KMS-11 (cell line): ENCODE measurements around the gene TRIM13.
A peak's percentile ranks its signal among the peaks of the same experiment; 100 is the strongest.

Source experiments
- H2AFZ ChIP-seq: fragments of 200-600 bp; sonication (generic); 2 replicates; pipeline ENCODE4 v1.6.1; 2016; ENCODE audit warnings: antibody characterized with exemption, mixed run types, low read depth
- H3K27ac ChIP-seq: fragments of 200-600 bp; sonication (generic); 2 replicates; pipeline ENCODE4 v1.6.1; 2016; ENCODE audit warnings: mild to moderate bottlenecking, mixed run types
- H3K27me3 ChIP-seq: fragments of 200-600 bp; sonication (generic); 2 replicates; pipeline ENCODE4 v1.6.1; 2017; ENCODE audit warnings: mild to moderate bottlenecking, low read depth, mixed run types, moderate library complexity; ENCODE audit not compliant: insufficient read depth
- H3K36me3 ChIP-seq: fragments of 200-600 bp; sonication (generic); 2 replicates; pipeline ENCODE4 v1.6.1; 2017; ENCODE audit warnings: mild to moderate bottlenecking, mixed run types; ENCODE audit not compliant: insufficient read depth
- H3K4me1 ChIP-seq: fragments of 200-600 bp; sonication (generic); 2 replicates; pipeline ENCODE4 v1.6.1; 2016; ENCODE audit warnings: mild to moderate bottlenecking, low read depth, mixed run types; ENCODE audit not compliant: poor library complexity, severe bottlenecking
- H3K4me2 ChIP-seq: fragments of 200-600 bp; sonication (generic); 2 replicates; pipeline ENCODE4 v1.7.0; 2016; ENCODE audit warnings: mild to moderate bottlenecking, mixed run types
- H3K4me3 ChIP-seq: fragments of 200-600 bp; sonication (generic); IDR thresholded peaks from 2 replicates; pipeline ENCODE4 v1.6.1; 2017; ENCODE audit warnings: low read depth, low read length, mixed read lengths; ENCODE audit not compliant: insufficient read depth
- H3K79me2 ChIP-seq: fragments of 200-600 bp; sonication (generic); 2 replicates; pipeline ENCODE4 v1.6.1; 2016; ENCODE audit warnings: low read depth, mixed run types; ENCODE audit not compliant: insufficient read depth
- H3K9ac ChIP-seq: fragments of 200-600 bp; sonication (generic); 2 replicates; pipeline ENCODE4 v1.6.1; 2016; ENCODE audit warnings: mild to moderate bottlenecking, mixed run types
- H4K20me1 ChIP-seq: fragments of 200-600 bp; sonication (generic); 2 replicates; pipeline ENCODE4 v1.6.1; 2016; ENCODE audit warnings: mild to moderate bottlenecking, mixed run types; ENCODE audit not compliant: insufficient read depth
- CTCF ChIP-seq: fragments of 200-600 bp; sonication (generic); conservative IDR thresholded peaks from 2 replicates; pipeline ENCODE4 v1.6.1; 2017; ENCODE audit warnings: low read depth, mild to moderate bottlenecking, antibody characterized with exemption, low read length, moderate library complexity, mixed read lengths

The TRIM13 gene

GRCh38 chr13:50016444-50016843 lies 19.6 kb downstream of the TRIM13 start:
- H3K4me2 ChIP-seq, result no peak overlapping the region

GRCh38 chr13:50017819-50018218 lies 21.0 kb downstream of the TRIM13 start:
- Histone ChIP-seq H3K27me3 (no peaks in the 10 kb centered on the region), H3K4me3 (no peak overlapping the region), H3K9ac (no peak overlapping the region), H3K4me2 (no peak overlapping the region), H2AFZ (no peak overlapping the region), H4K20me1 (no peaks in the 10 kb centered on the region), H3K4me1 (no peaks in the 10 kb centered on the region), H3K36me3 (no peaks in the 10 kb centered on the region), H3K27ac (no peak overlapping the region), H3K79me2 (no peaks in the 10 kb centered on the region)
- no peak for TF ChIP-seq CTCF

More at GRCh38 chr13:50016444-50016843, 19.6 kb downstream of the TRIM13 start:
- no peaks in the 10 kb centered on the region for H3K36me3 ChIP-seq
- no peak overlapping the region for H2AFZ ChIP-seq
- no peaks in the 10 kb centered on the region for H3K4me1 ChIP-seq
- H3K27me3 ChIP-seq, result no peaks in the 10 kb centered on the region
- H3K27ac ChIP-seq, result no peak overlapping the region
- H3K79me2 ChIP-seq, result no peaks in the 10 kb centered on the region
- H3K9ac ChIP-seq, result no peak overlapping the region
- TF ChIP-seq CTCF, result no peak
- H4K20me1 ChIP-seq, result no peaks in the 10 kb centered on the region
- no peak overlapping the region for H3K4me3 ChIP-seq

GRCh38 chr13:50025436-50025835 lies 28.6 kb downstream of the TRIM13 start:
- Histone ChIP-seq H3K4me1 (peaks cover 37% of the 10 kb centered on the region), H2AFZ (no peak overlapping the region), H3K4me3 (no peak overlapping the region), H3K27ac (no peak overlapping the region), H3K9ac (no peak overlapping the region), H3K4me2 (no peak overlapping the region), H4K20me1 (no peaks in the 10 kb centered on the region), H3K27me3 (no peaks in the 10 kb centered on the region), H3K79me2 (no peaks in the 10 kb centered on the region), H3K36me3 (no peaks in the 10 kb centered on the region)
- no peak for TF ChIP-seq CTCF

- peak overlapping the region; percentile 13; the same call in 1 of the 2 replicates for H3K27ac ChIP-seq
- H3K36me3 ChIP-seq, result no peaks in the 10 kb centered on the region
- no peaks in the 10 kb centered on the region for H4K20me1 ChIP-seq
- peaks cover 37% of the 10 kb centered on the region for H3K4me1 ChIP-seq
- no peak overlapping the region for H3K4me3 ChIP-seq
- H3K79me2 ChIP-seq, result no peaks in the 10 kb centered on the region
- H3K4me2 ChIP-seq, result peak overlapping the region; percentile 9; the same call in 1 of the 2 replicates
- H3K27me3 ChIP-seq, result no peaks in the 10 kb centered on the region
- H2AFZ ChIP-seq, result no peak overlapping the region
- no peak for TF ChIP-seq CTCF
- H3K9ac ChIP-seq, result no peak overlapping the region
Measured at GRCh38 chr13:50026788-50027473, 30.1 kb downstream of the TRIM13 start.
